ACC112 (cell line): ENCODE data around the gene MINDY4B.

Experiments
- H2AFZ ChIP-seq: fragments of 200-600 bp; sonication (generic); one replicate; pipeline ENCODE4 v1.6.0; 2017; ENCODE audit warnings: antibody characterized with exemption, low read length; ENCODE audit not compliant: unreplicated experiment
- H3K27ac ChIP-seq: fragments of 200-600 bp; sonication (generic); 2 replicates; pipeline ENCODE4 v1.5.1; 2014; ENCODE audit warnings: low read depth, mild to moderate bottlenecking, antibody characterized with exemption, low read length, moderate library complexity
- H3K27me3 ChIP-seq: fragments of 200-600 bp; sonication (generic); 2 replicates; pipeline ENCODE4 v1.6.1; 2014; ENCODE audit warnings: mild to moderate bottlenecking, antibody characterized with exemption, low read length, moderate library complexity, mixed read lengths; ENCODE audit not compliant: insufficient read depth
- H3K36me3 ChIP-seq: fragments of 200-600 bp; sonication (generic); 2 replicates; pipeline ENCODE4 v1.6.1; 2016; ENCODE audit warnings: mild to moderate bottlenecking, antibody characterized with exemption, low read length, moderate library complexity, mixed read lengths; ENCODE audit not compliant: insufficient read depth
- H3K4me1 ChIP-seq: fragments of 200-600 bp; sonication (generic); one replicate; pipeline ENCODE4 v1.6.1; 2016; ENCODE audit warnings: low read length, mixed read lengths; ENCODE audit not compliant: insufficient read depth, unreplicated experiment, control insufficient read depth
- H3K4me3 ChIP-seq: fragments of 200-600 bp; sonication (generic); 2 replicates; pipeline ENCODE4 v1.5.1; 2014; ENCODE audit warnings: mild to moderate bottlenecking, low read depth, low read length
- H3K79me2 ChIP-seq: fragments of 200-600 bp; sonication (generic); one replicate; pipeline ENCODE4 v1.6.0; 2016; ENCODE audit warnings: low read length; ENCODE audit not compliant: control insufficient read depth, unreplicated experiment, insufficient read depth

Gene MINDY4B

GRCh38 chr3:150826466-150827282, 78.6 kb downstream of the MINDY4B start:
- Histone ChIP-seq H2AFZ (no peak overlapping the region), H3K36me3 (no peaks in the 10 kb centered on the region), H3K27me3 (peaks cover 57% of the 10 kb centered on the region), H3K79me2 (no peaks in the 10 kb centered on the region), H3K4me3 (no peak overlapping the region), H3K4me1 (no peaks in the 10 kb centered on the region), H3K27ac (no peak overlapping the region)

- Histone ChIP-seq H3K4me3 (no peak overlapping the region), H3K4me1 (no peaks in the 10 kb centered on the region), H3K79me2 (no peaks in the 10 kb centered on the region), H3K27me3 (peaks cover 49% of the 10 kb centered on the region), H3K36me3 (no peaks in the 10 kb centered on the region), H2AFZ (no peak overlapping the region), H3K27ac (no peak overlapping the region)
Observed at GRCh38 chr3:150825916-150826377, 79.3 kb downstream of the MINDY4B start.

- Histone ChIP-seq H3K27me3 (peaks cover 47% of the 10 kb centered on the region), H2AFZ (no peak overlapping the region), H3K4me3 (no peak overlapping the region), H3K4me1 (no peaks in the 10 kb centered on the region), H3K27ac (no peak overlapping the region), H3K79me2 (no peaks in the 10 kb centered on the region), H3K36me3 (no peaks in the 10 kb centered on the region)
Observed at GRCh38 chr3:150825192-150825915, 79.9 kb downstream of the MINDY4B start.

- Histone ChIP-seq H3K4me3 (no peak overlapping the region), H3K27me3 (peaks cover 40% of the 10 kb centered on the region), H3K36me3 (no peaks in the 10 kb centered on the region), H3K79me2 (no peaks in the 10 kb centered on the region), H3K27ac (no peak overlapping the region), H2AFZ (no peak overlapping the region), H3K4me1 (no peaks in the 10 kb centered on the region)
Observed at GRCh38 chr3:150823277-150823676, 82.0 kb downstream of the MINDY4B start.

- Histone ChIP-seq H3K27me3 (peaks cover 37% of the 10 kb centered on the region), H3K79me2 (no peaks in the 10 kb centered on the region), H3K4me3 (no peak overlapping the region), H2AFZ (no peak overlapping the region), H3K36me3 (no peaks in the 10 kb centered on the region), H3K4me1 (no peaks in the 10 kb centered on the region), H3K27ac (no peak overlapping the region)
Observed at GRCh38 chr3:150822636-150823035, 82.6 kb downstream of the MINDY4B start.
